ENCODE measurements around the gene PRKN. TPM values are rescaled to one million over a fixed set of nuclear protein-coding genes. Genes with fewer than 3 reads are reported as not detected.

The PRKN gene
- total RNA-seq, 1 experiment from 2014 or later = 2.0 TPM

- Histone ChIP-seq H4K8ac (replicated peaks; ENCODE audit: insufficient read length, low read depth, low read length) (no peak overlapping the region), H2BK15ac (ENCODE audit: low read depth, low read length) (no peak overlapping the region), H2BK5ac (ENCODE audit: insufficient read length, low read length) (no peak overlapping the region), H3K4me2 (ENCODE audit: insufficient read depth, insufficient read length, low read length) (no peak overlapping the region), H3K79me1 (ENCODE audit: insufficient read depth, low read depth, low read length, poor library complexity, severe bottlenecking) (no peaks in the 10 kb centered on the region), H4K91ac (ENCODE audit: insufficient read length, low read depth, low read length) (no peak overlapping the region), H3K9ac (ENCODE audit: extremely low read depth, insufficient read length, low read length) (no peak overlapping the region), H2BK20ac (ENCODE audit: low read depth, low read length, poor library complexity, severe bottlenecking) (no peak overlapping the region), H3K27ac (ENCODE audit: insufficient read length, low read depth, low read length) (no peak overlapping the region), H2AFZ (ENCODE audit: low read length) (no peak overlapping the region), H3T11ph (ENCODE audit: low read length) (no peak overlapping the region), H3K14ac (ENCODE audit: insufficient read depth, low read length) (no peak overlapping the region), H4K5ac (ENCODE audit: insufficient read length, low read depth, low read length) (no peak overlapping the region), H2BK120ac (ENCODE audit: low read depth, low read length, poor library complexity, severe bottlenecking) (no peak overlapping the region), H3K9me3 (ENCODE audit: control insufficient read depth, low read depth, low read length) (no peaks in the 10 kb centered on the region), H3K23me2 (ENCODE audit: insufficient read length, low read depth, low read length, poor library complexity, severe bottlenecking) (no peaks in the 10 kb centered on the region), H2BK12ac (ENCODE audit: insufficient read length, low read depth, low read length) (no peak overlapping the region), H3K4me1 (ENCODE audit: insufficient read depth, low read length) (peaks cover 2% of the 10 kb centered on the region; the same call in 1 of the 2 replicates), H3K27me3 (ENCODE audit: insufficient read depth, low read length) (no peaks in the 10 kb centered on the region), H3K18ac (ENCODE audit: insufficient read length, low read depth, low read length) (no peak overlapping the region), H3K56ac (ENCODE audit: insufficient read length, low read depth, low read length) (no peak overlapping the region), H2AK5ac (ENCODE audit: insufficient read length, low read length) (no peak overlapping the region), H3K4ac (ENCODE audit: low read depth, low read length) (no peak overlapping the region), H3K79me2 (ENCODE audit: insufficient read depth, low read length) (no peaks in the 10 kb centered on the region), H3K23ac (ENCODE audit: insufficient read length, low read depth, low read length) (no peak overlapping the region), H4K20me1 (ENCODE audit: control insufficient read depth, insufficient read depth, insufficient read length) (no peaks in the 10 kb centered on the region)
- no peak overlapping the region for H3K4me3 Mint-ChIP-seq
- TF ChIP-seq CTCF (conservative IDR thresholded peaks at IDR 0.05) = no peak
- no peak for DNase-seq
- peaks cover 16 to 20% of the 10 kb centered on the region in 2 experiments for H3K4me1 Mint-ChIP-seq
- H3K9me3 Mint-ChIP-seq = peaks cover 0 to 3% of the 10 kb centered on the region in 2 experiments; a peak in 1 of 5 replicates
- H3K27me3 Mint-ChIP-seq (ENCODE audit: low read depth) = no peaks in the 10 kb centered on the region
- no peaks in the 10 kb centered on the region for H3K36me3 Mint-ChIP-seq (ENCODE audit: insufficient read depth in 1 of 3, low read depth in 3 of 3)
- no peak overlapping the region for H3K27ac Mint-ChIP-seq
- no CpG with 5 or more reads among the region's 2 CpGs for WGBS (ENCODE audit: extremely low coverage, insufficient read length, low lambda C conversion rate)
Measured at GRCh38 chr6:162485464-162485863, 242.1 kb downstream of the PRKN start.
